Activated T-cell treated with anti-CD3 and anti-CD28 coated beads, Interleukin-2, amount 50 U/mL, for 48 hours (primary cell): ENCODE results near the gene RBM6.
A peak's percentile ranks its signal among the peaks of the same experiment; 100 is the strongest.

Source experiments
- DNase-seq, 2 experiments: peaks; one replicate each; pipeline ENCODE4 v3.0.0-alpha.2; 2020

RBM6 gene

GRCh38 chr3:50095352-50095998 lies 155.5 kb downstream of the RBM6 start:
- DNase-seq, result no peak

- no peak for DNase-seq
Observed at GRCh38 chr3:50100386-50100785, 160.4 kb downstream of the RBM6 start.

GRCh38 chr3:50100956-50101845 lies 161.3 kb downstream of the RBM6 start:
- no peak for DNase-seq

GRCh38 chr3:50102558-50102957 lies 162.6 kb downstream of the RBM6 start:
- DNase-seq, result no peak

GRCh38 chr3:50111757-50112156 lies 171.8 kb downstream of the RBM6 start:
- no peak for DNase-seq

- DNase-seq, result no peak
Observed at GRCh38 chr3:50112462-50112861, 172.5 kb downstream of the RBM6 start.

- DNase-seq, result no peak
Observed at GRCh38 chr3:50117120-50117519, 177.2 kb downstream of the RBM6 start.

GRCh38 chr3:50118237-50118636 lies 178.3 kb downstream of the RBM6 start:
- DNase-seq, result no peak

- DNase-seq, result no peak
Observed at GRCh38 chr3:50119786-50120185, 179.8 kb downstream of the RBM6 start.

GRCh38 chr3:50120364-50121071 lies 180.6 kb downstream of the RBM6 start:
- DNase-seq, result no peak

GRCh38 chr3:50121072-50122032 lies 181.4 kb downstream of the RBM6 start:
- peak; percentile 76 to 80 for DNase-seq

GRCh38 chr3:50122071-50122470 lies 182.1 kb downstream of the RBM6 start:
- DNase-seq, result no peak

- no peak for DNase-seq
Observed at GRCh38 chr3:50122661-50123391, 182.9 kb downstream of the RBM6 start.

- no peak for DNase-seq
Observed at GRCh38 chr3:50123394-50124051, 183.6 kb downstream of the RBM6 start.

- no peak for DNase-seq
Observed at GRCh38 chr3:50124052-50124799, 184.3 kb downstream of the RBM6 start.

- no peak for DNase-seq
Observed at GRCh38 chr3:50124800-50125178, 184.8 kb downstream of the RBM6 start.

- DNase-seq, result no peak
Observed at GRCh38 chr3:50125541-50126286, 185.8 kb downstream of the RBM6 start.

- no peak for DNase-seq
Observed at GRCh38 chr3:50126287-50127211, 186.6 kb downstream of the RBM6 start.
